Measurements from ENCODE around the gene IFT80. TPM values are rescaled to one million over a fixed set of nuclear protein-coding genes. Genes with fewer than 3 reads are reported as not detected.

The IFT80 gene
- total and polyA plus RNA-seq, 9 of the 15 experiments (the other 6 are each of a cell fraction or from before 2014, with no cell fraction given) = 6.7 to 21.1 (median 16.4) TPM

DNA sequence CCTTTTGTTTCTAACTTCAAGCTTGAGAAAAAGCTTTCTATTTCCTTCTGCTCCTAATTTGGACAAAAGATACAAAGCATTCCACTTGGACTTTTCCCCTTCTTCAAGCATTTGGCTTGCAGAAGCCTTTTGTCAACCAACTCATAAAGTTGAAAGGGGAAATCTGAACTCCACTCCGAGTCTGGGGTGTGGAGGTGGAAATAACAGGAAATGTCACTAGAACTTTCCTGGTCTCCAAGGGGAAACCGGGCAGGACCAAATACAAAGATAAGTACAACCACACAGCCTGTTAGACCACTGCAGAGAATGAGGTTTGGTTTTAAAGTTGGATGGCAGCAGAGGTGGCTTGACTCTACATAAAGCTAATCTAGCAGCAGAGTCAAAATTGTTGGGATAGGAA is 178.0 kb downstream of the IFT80 start (continued):
- TF ChIP-seq, protein P1, sequence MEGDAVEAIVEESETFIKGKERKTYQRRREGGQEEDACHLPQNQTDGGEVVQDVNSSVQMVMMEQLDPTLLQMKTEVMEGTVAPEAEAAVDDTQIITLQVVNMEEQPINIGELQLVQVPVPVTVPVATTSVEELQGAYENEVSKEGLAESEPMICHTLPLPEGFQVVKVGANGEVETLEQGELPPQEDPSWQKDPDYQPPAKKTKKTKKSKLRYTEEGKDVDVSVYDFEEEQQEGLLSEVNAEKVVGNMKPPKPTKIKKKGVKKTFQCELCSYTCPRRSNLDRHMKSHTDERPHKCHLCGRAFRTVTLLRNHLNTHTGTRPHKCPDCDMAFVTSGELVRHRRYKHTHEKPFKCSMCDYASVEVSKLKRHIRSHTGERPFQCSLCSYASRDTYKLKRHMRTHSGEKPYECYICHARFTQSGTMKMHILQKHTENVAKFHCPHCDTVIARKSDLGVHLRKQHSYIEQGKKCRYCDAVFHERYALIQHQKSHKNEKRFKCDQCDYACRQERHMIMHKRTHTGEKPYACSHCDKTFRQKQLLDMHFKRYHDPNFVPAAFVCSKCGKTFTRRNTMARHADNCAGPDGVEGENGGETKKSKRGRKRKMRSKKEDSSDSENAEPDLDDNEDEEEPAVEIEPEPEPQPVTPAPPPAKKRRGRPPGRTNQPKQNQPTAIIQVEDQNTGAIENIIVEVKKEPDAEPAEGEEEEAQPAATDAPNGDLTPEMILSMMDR (IDR thresholded peaks at IDR 0.05 in 2 of 3, conservative IDR thresholded peaks at IDR 0.05 in 1 of 3; ENCODE audit: insufficient read depth in 2 of 3, low read depth in 1 of 3, low read length in 3 of 3) = no peak
- TF ChIP-seq, protein P2, sequence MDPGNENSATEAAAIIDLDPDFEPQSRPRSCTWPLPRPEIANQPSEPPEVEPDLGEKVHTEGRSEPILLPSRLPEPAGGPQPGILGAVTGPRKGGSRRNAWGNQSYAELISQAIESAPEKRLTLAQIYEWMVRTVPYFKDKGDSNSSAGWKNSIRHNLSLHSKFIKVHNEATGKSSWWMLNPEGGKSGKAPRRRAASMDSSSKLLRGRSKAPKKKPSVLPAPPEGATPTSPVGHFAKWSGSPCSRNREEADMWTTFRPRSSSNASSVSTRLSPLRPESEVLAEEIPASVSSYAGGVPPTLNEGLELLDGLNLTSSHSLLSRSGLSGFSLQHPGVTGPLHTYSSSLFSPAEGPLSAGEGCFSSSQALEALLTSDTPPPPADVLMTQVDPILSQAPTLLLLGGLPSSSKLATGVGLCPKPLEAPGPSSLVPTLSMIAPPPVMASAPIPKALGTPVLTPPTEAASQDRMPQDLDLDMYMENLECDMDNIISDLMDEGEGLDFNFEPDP (CRISPR knock-in tag; IDR thresholded peaks at IDR 0.05) = no peak
- TF ChIP-seq HIVEP1 (CRISPR knock-in tag; IDR thresholded peaks at IDR 0.05) = no peak
- no peak for TF ChIP-seq ZNF778 (CRISPR knock-in tag; IDR thresholded peaks at IDR 0.05)
- TF ChIP-seq ZNF586 (CRISPR knock-in tag; conservative IDR thresholded peaks at IDR 0.05) = no peak

DNA sequence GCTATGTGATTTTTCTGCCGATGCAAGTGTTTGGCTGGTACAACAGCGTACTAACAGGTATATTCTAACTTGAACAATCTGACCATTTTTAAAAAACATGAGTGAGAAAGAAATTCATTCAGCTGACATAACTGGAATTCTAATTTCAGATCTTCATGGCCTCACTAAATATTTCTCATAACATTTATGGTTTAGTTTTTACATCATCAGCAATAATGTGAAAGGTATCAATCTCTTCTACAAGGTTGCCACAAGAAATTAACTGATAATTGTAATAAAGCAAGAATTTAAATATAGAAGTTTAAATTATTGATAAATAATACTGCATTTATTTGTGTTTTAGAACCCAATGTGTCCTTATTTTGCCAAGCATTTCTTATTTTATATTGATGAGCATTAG is 179.0 kb downstream of the IFT80 start:
- no peak overlapping the region for H3K4me3 ChIP-seq

More for the DNA sequence above, 179.0 kb downstream of the IFT80 start:
- H3K4me2 ChIP-seq (ENCODE audit: insufficient read depth, low read length) = no peak overlapping the region
- peak; percentile 80 for TF ChIP-seq ZNF316 (IDR thresholded peaks at IDR 0.05)
- TF ChIP-seq, protein P3, sequence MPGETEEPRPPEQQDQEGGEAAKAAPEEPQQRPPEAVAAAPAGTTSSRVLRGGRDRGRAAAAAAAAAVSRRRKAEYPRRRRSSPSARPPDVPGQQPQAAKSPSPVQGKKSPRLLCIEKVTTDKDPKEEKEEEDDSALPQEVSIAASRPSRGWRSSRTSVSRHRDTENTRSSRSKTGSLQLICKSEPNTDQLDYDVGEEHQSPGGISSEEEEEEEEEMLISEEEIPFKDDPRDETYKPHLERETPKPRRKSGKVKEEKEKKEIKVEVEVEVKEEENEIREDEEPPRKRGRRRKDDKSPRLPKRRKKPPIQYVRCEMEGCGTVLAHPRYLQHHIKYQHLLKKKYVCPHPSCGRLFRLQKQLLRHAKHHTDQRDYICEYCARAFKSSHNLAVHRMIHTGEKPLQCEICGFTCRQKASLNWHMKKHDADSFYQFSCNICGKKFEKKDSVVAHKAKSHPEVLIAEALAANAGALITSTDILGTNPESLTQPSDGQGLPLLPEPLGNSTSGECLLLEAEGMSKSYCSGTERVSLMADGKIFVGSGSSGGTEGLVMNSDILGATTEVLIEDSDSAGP (CRISPR knock-in tag; IDR thresholded peaks at IDR 0.05) = no peak
- no peak for TF ChIP-seq GABPA (tag; conservative IDR thresholded peaks at IDR 0.05; ENCODE audit: low read depth)
- TF ChIP-seq MAFF (IDR thresholded peaks at IDR 0.05; ENCODE audit: low read length) = 0 out of 2 replicates have a peak, but pooled peaks have one; percentile 8
- peak; percentile 40; the same call in 1 of the 2 replicates for TF ChIP-seq C11orf30 (IDR thresholded peaks at IDR 0.05; ENCODE audit: low read depth)
- no peak for TF ChIP-seq YY1 (IDR thresholded peaks at IDR 0.05; ENCODE audit: borderline replicate concordance in 1 of 3, control insufficient read depth in 1 of 3, extremely low read depth in 1 of 3, insufficient read depth in 3 of 3, insufficient read length in 1 of 3, insufficient replicate concordance in 2 of 3, low read depth in 1 of 3, low read length in 2 of 3)
- CTCF ChIA-PET (ENCODE audit: low intra/inter-chr PET ratio) = no interaction called here
- H3K9me1 ChIP-seq (ENCODE audit: control insufficient read depth, insufficient read depth, low read length) = no peaks in the 10 kb centered on the region
- no peaks in the 10 kb centered on the region for H3K79me2 ChIP-seq (ENCODE audit: control insufficient read depth, insufficient read depth, low read length)
- ATAC-seq = no peak
- no peak for FAIRE-seq
- in situ Hi-C loops (cut with MboI) = loop anchor here (25.0 kb wide), 1 partner anchor 1017 kb away; no protein-coding TSS in a partner anchor
- intact Hi-C loops (cut with micrococcal nuclease) = no loop called here
- H3K4me1 ChIP-seq (replicated peaks in 1 of 2; ENCODE audit: control insufficient read depth in 2 of 2, insufficient read depth in 2 of 2, low read length in 2 of 2) = peaks cover 0 to 3% of the 10 kb centered on the region in 2 experiments; a peak in 2 of 5 replicates
- no peak overlapping the region for H2AFZ ChIP-seq (ENCODE audit: low read depth, low read length)
- H3K9me3 ChIP-seq (replicated peaks; ENCODE audit: control insufficient read depth, insufficient read depth, low read depth, low read length) = no peaks in the 10 kb centered on the region
- BruUV-seq (replicated peaks) = no TSS peak
- 3% methylated on average over 2 of the region's 2 CpGs for WGBS (ENCODE audit: insufficient coverage, low coverage, missing lambda C conversion rate)
- no peaks in the 10 kb centered on the region for H4K20me1 ChIP-seq (replicated peaks; ENCODE audit: control insufficient read depth, insufficient read depth, low read length)
- no peak overlapping the region for H3K27ac ChIP-seq (ENCODE audit: extremely low read depth, low read depth, low read length)
- H3K9ac ChIP-seq (ENCODE audit: insufficient read depth in 1 of 2, low read depth in 2 of 2, low read length in 2 of 2) = no peak overlapping the region
- peaks cover 14 to 29% of the 10 kb centered on the region in 2 experiments; a peak in 4 of 5 replicates for H3K27me3 ChIP-seq (ENCODE audit: control insufficient read depth in 2 of 2, insufficient read depth in 2 of 2, low read length in 2 of 2)
- no peak for DNase-seq (ENCODE audit: extremely low read depth in 1 of 4, low spot score in 3 of 4)
- no peaks in the 10 kb centered on the region for H3K36me3 ChIP-seq (ENCODE audit: control insufficient read depth, insufficient read depth, low read length)
- POLR2A ChIA-PET = interaction anchor here (1.1 kb wide), 1 partner anchor 10 kb away, joined by 3 read pairs; no protein-coding TSS in a partner anchor

Measured in K562 (cell line).